22Rv1 (cell line): ENCODE data around the gene UBR2.
A peak's percentile ranks its signal among the peaks of the same experiment; 100 is the strongest.

ENCODE experiments used
- CTCF ChIP-seq: fragments of 450-650 bp; IDR thresholded peaks from 2 replicates; pipeline ENCODE4 v1.5.1; 2017; ENCODE audit warnings: mild to moderate bottlenecking
- ZFX ChIP-seq: fragments of 450-650 bp; IDR thresholded peaks from 2 replicates; pipeline ENCODE4 v1.6.1; 2017; ENCODE audit warnings: antibody characterized with exemption, borderline replicate concordance

- peak; percentile 96 for TF ChIP-seq CTCF
- no peak for TF ChIP-seq ZFX
These were observed 97.8 kb downstream of the UBR2 start for GRCh38 chr6:42661540-42662153.
